Loucy (cell line): ENCODE data around the gene AURKAIP1.

Experiments used
- CTCF ChIP-seq: fragments of 200-600 bp; sonication (generic); conservative IDR thresholded peaks from 2 replicates; pipeline ENCODE4 v1.5.1; 2014; ENCODE audit warnings: mild to moderate bottlenecking, antibody characterized with exemption, low read length
- EZH2phosphoT487 ChIP-seq: fragments of 200-600 bp; IDR thresholded peaks from 2 replicates; pipeline ENCODE4 v1.6.1; 2018; ENCODE audit warnings: antibody characterized with exemption, mild to moderate bottlenecking, moderate library complexity, borderline replicate concordance

DNA sequence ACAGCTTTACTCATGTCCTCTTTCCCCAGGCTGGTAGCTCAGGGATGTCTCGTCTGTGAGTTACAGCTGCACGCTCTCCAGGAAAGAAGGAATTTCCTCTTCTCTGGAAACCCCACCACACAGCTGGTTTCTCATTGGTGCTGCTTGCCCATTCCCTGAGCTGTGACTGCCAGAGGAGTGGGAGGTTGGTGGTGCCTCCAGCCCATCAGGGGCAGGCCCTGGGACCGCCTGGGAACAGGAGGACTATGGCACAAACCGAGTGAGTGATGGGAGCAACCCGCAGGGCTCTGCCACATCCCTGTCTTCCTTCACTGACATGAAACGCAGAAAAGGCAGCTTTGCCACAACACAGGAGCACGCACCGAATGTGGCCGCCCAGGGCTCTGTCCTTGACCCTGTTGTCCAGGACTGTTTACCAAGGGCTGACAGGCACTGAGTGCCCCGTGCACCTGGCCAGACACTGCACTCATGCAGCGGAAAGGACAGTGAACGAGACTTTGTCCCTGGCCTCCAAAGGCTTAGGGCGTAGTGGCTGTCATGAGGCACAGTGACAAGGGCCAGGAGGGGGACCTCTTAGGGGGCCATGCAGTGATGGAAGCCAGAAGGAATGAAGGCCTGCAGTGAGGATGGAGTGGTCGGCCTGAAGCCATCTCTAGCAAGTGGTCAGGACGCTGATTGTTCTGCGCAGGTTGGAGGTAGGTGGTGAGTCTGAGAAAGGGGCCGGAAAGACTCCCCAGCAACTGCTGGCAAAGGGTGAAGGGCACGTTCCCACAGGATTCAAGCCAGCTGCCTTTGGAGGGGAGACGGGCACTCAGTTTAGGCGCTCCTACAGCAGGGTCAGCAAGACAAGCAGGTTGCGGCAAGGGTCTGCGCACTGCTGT is 25.8 kb upstream of the AURKAIP1 start:
- TF ChIP-seq CTCF, result no peak
- no peak for TF ChIP-seq EZH2phosphoT487
